ENCODE data around the gene G3BP1.
"Not testable (repeated sequence)": the region's sequence is repeated elsewhere in the genome, so short reads cannot be mapped to it uniquely, and the experiment has no call there.

The G3BP1 gene

DNA sequence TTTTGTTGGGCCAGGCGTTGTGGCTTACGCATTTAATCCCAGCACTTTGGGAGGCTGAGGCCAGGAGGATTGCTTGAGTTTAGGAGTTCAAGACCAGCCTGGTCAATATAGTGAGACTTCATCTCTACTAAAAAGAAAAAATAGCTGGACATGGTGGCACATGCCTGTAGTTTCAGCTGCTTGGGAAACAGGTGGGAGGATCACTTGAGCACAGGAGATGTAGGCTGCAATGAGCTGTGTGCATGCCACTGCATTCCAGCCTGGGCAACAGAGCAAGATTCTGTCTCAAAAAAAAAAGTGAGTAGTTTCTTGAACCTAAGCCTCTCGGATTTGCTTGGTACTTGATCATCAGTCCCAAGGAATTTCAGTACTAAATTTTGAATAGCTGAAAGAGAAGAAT is 26.9 kb downstream of the G3BP1 start:
- no peak for DNase-seq (ENCODE audit: low spot score)

DNA sequence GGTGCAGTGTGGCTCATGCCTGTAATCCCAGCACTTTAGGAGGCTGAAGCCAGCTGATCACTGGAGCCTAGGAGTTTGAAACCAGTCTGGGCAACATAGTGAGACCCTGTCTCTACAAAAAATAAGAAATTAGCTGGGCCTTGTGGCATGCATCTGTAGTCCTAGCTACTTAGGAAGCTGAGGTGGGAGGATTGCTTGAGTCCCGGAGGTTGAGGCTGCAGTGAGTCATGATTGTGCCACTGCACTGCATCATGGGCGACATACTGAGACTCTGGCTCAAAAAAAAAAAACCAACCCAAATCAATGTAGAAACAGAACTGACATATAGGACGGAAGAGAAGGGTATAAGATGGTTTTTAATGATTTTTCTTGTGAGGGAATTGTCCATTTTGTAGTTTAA is 27.7 kb downstream of the G3BP1 start:
- DNase-seq (ENCODE audit: low spot score), result no peak

GRCh38 chr5:151800532-151800931 is 28.8 kb downstream of the G3BP1 start:
- no peak for DNase-seq (ENCODE audit: low spot score)

DNA sequence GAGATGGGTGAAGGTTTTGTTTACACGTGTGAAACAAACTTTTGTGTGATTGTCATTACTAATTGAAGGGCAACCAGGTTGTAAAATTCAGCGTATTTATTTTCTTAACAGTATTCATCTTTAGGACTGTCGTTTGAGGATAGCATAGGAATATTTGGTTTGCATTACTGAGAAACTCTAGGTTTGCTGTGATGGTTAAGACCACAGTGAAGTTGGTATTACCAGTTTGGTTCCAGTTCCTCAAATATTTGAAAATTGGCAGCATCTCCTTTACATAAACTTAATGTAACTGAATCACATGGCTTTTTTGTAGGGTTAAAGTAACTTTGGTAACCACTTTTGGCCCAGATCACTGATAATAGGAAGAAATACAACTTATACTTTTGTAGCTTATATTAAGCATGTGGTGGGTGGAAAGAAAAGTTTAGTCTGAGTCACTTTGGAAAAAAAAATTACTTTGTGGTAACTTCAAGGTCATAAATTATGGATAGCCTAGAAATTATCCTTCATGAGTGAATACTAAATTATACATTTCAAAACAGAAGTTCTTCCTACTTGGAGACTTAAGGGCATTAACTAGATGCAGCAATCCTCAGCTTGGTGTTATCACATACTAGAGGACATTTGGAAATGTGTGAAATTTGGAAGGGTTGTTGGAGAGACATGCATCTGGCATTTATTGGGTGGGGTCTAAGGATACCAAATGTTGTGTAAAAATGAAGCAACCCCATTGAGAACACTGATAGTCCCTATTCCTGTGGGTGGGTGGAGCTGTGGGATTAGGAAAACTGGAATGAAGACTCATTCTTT is 33.9 kb downstream of the G3BP1 start:
- no peak for DNase-seq (ENCODE audit: low spot score)

DNA sequence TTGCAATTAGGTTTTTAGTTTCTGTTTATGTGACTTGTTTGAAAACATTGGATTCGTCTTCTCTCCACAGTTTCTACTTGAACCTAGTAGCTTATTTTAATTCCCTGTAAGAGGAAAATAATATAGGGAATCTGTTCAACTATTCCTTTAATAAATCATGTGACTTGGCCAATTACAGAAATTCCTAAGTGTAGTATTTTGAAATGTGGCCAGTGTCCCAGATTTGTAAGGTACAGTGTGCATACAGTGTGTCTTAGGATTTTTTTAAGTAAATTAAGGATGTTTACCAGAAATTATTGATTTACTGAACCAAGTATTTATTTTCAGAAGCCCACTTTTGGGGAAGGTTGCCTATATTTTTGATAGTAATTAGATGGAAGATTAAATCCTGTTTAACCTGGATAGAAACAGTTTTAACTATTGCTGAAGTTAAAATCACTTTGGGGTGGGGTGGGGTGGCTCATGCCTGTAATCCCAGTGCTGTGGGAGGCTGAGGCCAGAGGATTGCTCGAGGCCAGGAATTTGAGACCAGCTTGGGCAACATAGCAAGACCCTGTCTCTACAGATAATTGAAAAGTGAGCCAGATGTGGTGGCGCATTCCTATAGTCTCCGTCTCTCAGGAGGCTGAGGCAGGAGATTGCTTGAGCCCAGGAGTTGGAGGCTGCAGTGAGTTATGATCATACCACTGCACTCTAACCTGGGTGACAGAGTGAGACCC is 36.9 kb downstream of the G3BP1 start:
- no peak for DNase-seq (ENCODE audit: low spot score)

GRCh38 chr5:151810449-151810848 is 38.7 kb downstream of the G3BP1 start:
- DNase-seq (ENCODE audit: low spot score), result no peak

GRCh38 chr5:151810897-151811296 is 39.1 kb downstream of the G3BP1 start:
- DNase-seq (ENCODE audit: low spot score), result no peak

DNA sequence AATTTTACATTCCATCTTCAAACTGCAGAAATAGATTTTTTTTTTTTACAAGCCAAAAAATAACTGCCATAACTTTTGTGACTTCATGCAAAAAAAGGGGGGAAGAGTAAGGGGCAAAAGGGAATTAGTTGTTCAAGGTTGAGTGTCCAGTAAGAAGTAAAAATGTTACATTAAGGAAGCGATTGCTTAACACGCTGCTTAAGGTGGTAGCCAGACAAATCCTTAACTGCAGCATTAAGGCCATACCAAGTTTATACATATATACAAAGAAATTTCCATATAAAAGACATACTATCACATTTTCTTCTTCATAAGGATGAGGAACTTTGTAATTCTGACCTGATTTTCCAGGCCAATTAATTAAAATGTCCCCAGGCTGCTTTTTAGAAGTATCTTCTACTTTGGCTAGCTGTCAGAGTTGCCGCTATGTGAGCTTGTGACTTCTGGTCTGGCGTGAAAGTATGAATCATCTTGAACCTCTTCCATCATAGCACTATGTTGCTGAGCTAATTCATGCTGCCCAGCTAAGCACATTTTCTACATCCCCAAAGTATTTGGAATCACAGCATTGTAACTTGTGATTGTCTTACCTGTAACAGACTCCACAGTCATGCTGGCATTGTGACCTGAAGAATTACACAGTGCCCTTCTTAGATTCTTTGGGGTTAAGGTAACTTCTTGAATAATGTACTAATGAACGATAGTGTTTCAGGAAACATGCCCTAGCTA is 40.0 kb downstream of the G3BP1 start:
- DNase-seq (ENCODE audit: low spot score), result no peak

- no peak for DNase-seq (ENCODE audit: low spot score)
These were observed 41.1 kb downstream of the G3BP1 start for GRCh38 chr5:151812757-151813309.

- no peak for DNase-seq (ENCODE audit: low spot score)
These were observed 43.3 kb downstream of the G3BP1 start for GRCh38 chr5:151815051-151815450.

DNA sequence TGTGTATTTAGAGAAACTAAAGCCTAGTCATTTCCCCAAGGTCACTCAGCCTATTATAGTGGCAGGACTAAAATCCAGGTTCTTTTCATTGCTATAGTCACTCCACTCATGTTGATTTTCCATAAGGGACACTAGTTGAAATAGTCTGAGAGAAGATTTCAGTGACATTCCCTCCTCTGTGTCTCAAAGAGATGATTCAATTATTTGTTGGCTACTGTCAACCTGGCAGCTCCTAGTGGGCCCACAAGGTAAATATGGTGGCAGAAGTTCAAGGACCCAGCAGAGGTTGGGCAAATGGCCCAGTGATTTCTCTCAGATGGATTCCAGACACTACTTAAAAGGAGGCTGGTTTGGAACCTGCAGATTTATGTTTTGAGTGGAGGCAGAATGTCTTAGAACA is 48.1 kb downstream of the G3BP1 start:
- no peak for DNase-seq (ENCODE audit: low spot score)

- no peak for DNase-seq (ENCODE audit: low spot score)
These were observed 48.5 kb downstream of the G3BP1 start for GRCh38 chr5:151820271-151820670.

GRCh38 chr5:151820903-151821302 is 49.1 kb downstream of the G3BP1 start:
- DNase-seq (ENCODE audit: low spot score), result no peak

DNA sequence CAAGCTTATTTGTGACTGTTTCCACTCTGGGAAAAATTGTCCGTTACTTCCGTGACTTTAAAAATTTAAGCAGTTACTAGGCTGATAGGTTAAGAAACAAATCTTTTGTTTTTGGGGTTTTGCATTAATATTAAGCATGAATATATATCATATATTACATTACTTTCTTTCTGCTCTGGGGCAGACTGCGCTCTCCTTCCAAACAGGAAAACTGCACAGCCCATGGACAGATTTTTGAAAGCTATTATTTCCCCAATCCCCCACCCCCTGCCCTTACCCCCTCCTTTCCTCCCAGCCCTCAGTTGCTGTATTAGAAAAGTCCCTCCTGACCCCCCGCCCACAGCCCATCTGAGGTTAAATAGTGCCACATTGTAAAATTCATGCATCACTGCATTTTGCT is 50.4 kb downstream of the G3BP1 start:
- no peak for DNase-seq (ENCODE audit: low spot score)

GRCh38 chr5:151825445-151825844 is 53.7 kb downstream of the G3BP1 start:
- DNase-seq (ENCODE audit: low spot score), result peak; percentile 74

DNA sequence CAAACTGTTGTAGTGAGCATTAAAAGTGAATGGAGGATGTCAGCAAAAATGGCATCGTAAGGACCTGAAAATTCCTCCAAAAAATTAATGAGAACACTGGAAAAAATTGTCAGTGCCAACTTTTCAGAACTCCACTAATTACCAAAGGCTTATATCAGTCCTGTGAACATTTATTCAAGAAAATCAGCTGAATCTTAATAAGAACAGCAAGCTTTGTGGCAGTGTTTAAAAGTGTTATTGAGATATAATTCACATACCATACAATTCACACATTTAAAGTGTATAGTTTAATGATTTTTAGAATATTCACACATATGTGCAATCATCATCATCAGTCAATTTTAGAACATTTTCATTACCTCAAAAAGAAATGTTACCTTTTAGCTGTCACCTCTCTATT is 57.6 kb downstream of the G3BP1 start:
- no peak for DNase-seq (ENCODE audit: low spot score)

- DNase-seq (ENCODE audit: low spot score), result not testable (repeated sequence)
These were observed 61.1 kb downstream of the G3BP1 start for GRCh38 chr5:151832843-151833242.

DNA sequence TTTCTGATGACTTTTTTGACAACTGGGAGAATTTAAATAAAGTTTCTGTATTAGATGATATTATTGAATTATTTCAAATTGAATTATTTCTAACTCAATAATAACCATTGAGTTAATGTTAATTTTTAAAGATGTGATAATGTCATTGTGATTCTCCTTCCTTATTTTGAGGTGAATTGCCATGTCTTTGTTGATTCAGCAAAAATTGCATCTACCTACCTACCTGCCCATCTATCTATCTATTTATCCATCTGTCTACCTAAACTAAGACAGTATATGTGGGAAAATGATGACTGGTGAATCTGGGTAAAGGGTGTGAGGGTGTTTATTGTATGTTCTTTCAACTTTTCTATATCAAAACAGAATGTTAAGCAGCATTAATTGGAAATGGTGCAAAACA is 75.0 kb downstream of the G3BP1 start:
- DNase-seq (ENCODE audit: low spot score), result no peak

DNA sequence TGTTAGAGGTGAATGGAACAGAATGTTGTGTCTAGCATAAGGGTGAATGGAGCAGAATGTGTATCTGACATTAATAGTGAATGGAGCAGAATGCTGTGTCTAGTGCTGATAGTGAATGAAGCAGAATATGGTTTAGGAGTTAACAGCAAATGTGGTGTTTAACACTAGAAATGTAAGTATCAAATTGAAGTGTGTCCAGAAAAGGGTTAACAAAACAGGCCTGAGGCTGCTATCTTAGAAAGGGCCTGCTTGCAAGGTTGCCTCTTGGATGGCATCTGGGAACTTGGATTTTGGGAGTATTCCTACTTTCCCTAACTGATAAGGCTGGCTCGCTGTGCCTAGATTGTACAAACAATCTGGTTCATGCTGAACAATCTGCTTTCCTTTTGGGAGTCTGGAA is 76.1 kb downstream of the G3BP1 start:
- no peak for DNase-seq (ENCODE audit: low spot score)

GRCh38 chr5:151855701-151856100 is 83.9 kb downstream of the G3BP1 start:
- DNase-seq (ENCODE audit: low spot score), result no peak

DNA sequence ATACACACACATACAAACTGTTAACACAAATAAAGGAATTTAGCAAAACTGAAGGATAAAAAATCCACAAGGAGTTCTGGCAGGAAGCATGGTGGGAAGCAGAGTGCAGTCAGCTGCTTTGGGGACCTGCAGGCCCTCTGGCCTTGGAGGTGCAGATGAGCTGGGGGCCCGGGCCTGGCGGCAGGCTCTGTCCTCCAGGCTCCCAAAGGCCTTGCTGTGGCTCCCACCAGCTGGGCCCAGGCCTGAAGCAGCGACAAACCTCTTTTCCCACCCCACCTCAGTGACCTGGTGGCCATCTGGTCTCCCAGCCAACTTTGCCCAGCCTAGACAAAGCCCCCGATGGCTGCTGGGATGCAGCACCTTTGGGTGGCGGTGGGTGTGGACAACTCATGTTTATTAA is 85.1 kb downstream of the G3BP1 start:
- no peak for DNase-seq (ENCODE audit: low spot score)

GRCh38 chr5:151860867-151861266 is 89.1 kb downstream of the G3BP1 start:
- DNase-seq (ENCODE audit: low spot score), result not testable (repeated sequence)

Measured in ecto neural progenitor cell (in vitro differentiated cells).